ENCODE data around the gene ERGIC1. TPM values are rescaled to one million over a fixed set of nuclear protein-coding genes. Genes with fewer than 3 reads are reported as not detected.

ERGIC1 gene
- total RNA-seq, 1 donor from 2014 or later = 201 TPM

DNA sequence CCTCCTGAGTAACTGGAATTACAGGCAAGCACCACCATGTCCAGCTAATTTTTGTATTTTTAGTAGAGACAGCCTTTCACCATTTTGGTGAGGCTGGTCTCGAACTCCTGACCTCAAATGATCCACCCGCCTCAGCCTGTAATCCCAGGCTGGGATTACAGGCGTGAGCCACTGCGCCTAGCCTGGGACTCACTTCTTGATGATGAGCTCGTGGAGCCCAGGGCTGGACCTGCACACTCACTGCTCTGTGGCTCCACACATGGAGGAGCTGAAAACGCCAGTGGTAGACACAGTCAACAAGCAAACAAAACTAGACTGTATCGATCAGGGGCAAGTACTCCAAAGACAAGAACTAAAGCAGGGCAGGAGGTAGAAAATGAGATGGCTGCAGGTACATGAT is 65.4 kb downstream of the ERGIC1 start:
- no peak for DNase-seq (ENCODE audit: low spot score)

GRCh38 chr5:172901012-172901780 is 67.1 kb downstream of the ERGIC1 start:
- no peak for DNase-seq (ENCODE audit: low spot score)

DNA sequence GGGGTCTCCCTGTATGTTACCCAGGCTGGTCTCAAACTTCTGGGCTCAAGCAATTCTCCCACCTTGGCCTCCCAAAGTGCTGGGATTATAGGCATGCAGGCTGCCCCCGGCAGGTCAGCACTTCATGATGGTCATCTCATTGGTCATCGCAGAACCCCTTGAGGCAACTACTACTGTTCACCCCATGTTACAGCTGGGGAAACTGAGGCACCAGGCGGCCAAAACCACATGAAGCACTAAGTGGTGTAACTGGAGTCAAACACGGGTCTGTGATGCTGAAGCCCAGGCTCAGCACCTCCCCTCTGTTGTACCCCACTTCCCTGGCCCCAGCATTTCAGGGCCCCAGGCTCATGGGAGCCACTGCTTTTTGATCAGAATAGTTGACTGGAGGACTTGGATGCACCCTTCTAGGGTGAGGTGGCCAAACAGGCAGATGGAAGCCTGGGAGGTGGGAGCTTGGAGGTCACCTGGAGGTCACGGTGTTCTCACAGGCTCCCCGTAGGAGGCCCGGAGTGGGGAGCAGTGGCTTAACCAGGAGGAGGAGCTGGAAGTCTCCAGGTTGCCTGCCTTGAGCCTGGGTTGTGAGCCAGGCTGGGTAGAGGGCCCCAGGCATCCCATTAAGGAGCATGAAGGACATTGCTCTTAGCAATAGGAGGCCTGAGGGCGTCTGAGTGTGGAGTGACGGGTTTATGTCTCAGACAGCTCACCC is 67.9 kb downstream of the ERGIC1 start:
- no peak for DNase-seq (ENCODE audit: low spot score)

- DNase-seq (ENCODE audit: low spot score) = no peak
Observed at GRCh38 chr5:172902497-172903472, 68.7 kb downstream of the ERGIC1 start.

DNA sequence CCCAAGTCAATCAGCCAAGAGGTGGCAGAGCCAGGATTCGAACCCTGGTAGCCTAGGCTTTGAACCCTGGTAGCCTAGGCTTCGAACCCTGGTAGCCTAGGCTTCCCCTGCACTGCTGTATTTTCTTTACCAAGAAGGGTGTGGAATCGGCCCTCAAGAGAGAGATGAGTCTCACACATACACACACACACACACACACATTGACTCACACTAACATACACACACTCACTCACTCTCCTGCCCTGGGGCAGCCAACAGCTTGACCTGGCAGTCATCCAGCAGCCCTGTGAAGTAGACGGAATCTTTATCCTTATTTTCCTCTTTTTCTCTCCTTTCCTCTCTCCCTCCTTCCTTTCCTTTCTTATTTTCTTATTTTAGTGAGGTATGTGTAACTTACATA is 69.7 kb downstream of the ERGIC1 start:
- no peak for DNase-seq (ENCODE audit: low spot score)

DNA sequence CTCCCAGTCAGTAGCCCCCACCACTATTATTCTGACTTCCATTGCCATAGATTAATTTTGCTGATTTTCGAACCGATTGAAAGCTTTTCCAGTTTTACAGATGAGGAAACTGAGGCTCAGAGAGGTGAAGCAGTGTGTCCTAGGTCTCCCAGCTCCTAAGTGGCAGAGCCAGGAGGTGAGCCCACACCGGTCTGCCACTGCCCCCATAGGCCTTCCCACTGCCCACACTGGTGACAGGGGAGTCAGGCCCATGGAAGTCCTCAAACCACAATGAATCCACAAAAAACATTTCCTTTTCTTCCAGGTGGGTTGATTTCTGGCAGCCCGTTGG is 70.2 kb downstream of the ERGIC1 start:
- no peak for DNase-seq (ENCODE audit: low spot score)

DNA sequence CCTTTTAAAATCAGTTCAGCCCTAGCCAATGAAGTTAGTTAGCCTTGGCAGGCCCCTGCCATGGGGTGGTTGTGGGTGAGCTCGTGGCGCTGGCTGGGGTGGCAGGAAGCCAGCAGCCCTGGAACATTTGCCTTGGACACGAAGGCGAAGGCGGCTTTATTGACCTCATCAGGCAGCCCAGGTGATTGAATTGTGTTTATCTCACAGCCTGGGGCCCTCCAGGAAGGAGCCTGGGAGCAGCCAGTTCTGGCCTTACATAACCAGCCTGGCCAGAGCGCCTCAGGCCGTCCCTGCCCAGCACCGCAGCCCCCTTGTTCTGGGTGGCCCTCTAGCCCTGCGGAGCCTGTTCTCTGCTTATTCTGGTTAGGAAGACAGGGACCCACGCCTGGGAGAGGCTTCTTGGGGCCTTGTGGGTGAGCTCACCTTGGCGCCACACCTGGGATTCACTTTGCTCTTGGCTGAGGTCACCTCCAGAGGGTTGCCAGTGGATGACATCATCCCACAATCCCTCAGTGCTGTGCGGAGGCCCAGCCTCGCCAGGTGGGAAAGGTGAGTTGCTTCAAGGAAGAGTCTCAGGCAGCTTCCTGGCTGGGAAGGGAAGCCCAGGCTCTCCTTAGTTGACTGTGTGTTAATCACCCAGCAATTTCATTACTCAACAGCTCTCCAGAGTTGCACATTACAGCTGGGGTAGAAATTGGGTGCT is 70.7 kb downstream of the ERGIC1 start:
- DNase-seq (ENCODE audit: low spot score) = no peak

DNA sequence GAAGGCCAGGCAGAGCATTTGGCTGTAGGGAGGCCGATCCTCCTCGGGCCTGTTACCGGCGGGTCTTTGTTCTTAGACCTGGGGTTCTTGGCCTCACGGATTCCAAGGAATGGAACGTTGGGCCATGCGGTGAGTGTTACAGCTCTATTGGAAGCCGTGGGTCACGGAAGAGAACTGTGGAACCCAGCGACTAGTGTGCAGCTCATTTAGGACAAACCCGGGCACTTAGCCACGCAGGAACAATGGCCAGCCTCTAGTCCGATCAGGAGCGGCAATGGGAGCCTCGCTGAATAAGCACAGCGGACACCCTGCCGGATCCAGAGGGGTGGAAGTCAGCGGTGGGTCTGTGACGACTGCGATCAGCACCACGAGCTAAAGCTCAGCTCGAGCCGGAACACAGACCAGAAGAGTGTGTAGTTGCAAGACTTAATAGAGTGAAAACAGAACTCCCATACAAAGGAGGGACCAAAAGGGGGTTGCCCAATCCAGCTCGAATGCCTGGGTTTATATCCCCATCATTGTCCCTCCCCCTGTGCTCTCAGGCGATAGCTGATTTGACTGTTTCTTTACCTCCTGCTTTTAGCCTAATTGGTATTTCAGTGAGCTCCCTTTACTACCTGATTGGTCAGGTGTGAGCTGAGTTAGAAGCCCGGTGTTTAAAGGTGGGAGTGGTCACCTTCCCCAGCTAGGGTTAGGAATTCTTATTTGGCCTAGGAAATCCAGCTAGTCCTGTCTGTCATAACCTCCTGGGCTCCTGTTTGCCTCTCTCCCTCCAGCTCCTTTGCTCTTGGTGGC is 71.5 kb downstream of the ERGIC1 start:
- no peak for DNase-seq (ENCODE audit: low spot score)

DNA sequence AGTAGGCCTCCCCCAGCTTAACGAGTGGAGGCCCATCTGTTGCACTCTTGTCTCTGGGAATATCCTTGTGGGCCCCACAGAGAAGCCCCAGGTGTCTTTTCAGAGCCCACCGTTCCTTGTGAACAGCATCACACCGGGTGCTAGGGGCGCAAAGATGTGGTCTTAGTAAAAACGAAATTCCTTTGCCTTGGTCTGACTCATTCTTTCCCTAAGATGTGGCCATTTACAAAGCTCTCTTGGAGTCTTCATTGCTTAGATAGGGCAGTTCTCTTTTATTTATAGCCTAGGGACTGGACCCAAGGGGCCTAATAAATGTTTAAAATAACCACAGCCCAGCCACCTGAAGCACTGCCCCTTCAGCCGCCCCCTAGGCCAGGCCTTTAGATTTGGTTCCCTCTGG is 72.4 kb downstream of the ERGIC1 start:
- DNase-seq (ENCODE audit: low spot score) = no peak

DNA sequence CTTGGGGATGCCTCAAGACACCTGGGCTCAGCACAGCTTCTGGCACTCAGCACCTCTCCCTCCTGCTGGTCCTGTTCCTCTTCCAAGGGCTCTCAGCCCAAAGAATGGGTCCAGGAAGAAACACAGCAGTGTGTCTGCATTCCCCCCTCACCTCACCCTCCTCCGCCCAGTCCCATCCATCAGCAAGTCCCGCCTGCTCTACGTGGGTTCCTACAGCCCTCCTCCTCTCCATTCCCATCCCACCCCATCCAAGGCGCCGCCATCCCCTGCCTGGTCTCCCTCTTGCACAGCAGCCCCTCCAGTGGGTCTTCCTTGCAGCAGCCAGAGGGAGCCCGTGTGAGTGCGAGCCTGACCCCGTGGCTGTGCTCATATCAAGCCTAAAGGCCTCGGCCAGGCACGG is 72.8 kb downstream of the ERGIC1 start:
- no peak for DNase-seq (ENCODE audit: low spot score)

- DNase-seq (ENCODE audit: low spot score) = no peak
Observed at GRCh38 chr5:172907657-172908056, 73.6 kb downstream of the ERGIC1 start.

DNA sequence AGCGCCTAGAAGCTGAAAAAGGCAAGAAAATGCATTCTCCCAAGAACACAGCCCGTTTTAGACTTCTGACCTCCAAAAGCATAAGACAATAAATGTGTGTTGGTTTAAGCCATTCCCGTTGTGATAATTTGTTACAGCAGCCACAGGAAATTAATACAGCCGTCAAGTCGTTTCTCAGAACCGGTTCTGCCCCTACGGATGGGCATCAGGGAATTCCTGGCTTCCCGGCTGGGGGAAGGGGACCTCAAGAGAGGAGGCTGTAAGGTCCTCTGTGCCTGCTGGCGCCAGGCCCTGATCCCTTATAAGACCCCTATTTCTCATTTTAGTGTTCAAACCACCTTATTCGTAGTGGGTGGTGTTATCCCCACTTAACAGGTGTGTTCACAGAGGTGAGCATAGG is 74.6 kb downstream of the ERGIC1 start:
- DNase-seq (ENCODE audit: low spot score) = no peak

DNA sequence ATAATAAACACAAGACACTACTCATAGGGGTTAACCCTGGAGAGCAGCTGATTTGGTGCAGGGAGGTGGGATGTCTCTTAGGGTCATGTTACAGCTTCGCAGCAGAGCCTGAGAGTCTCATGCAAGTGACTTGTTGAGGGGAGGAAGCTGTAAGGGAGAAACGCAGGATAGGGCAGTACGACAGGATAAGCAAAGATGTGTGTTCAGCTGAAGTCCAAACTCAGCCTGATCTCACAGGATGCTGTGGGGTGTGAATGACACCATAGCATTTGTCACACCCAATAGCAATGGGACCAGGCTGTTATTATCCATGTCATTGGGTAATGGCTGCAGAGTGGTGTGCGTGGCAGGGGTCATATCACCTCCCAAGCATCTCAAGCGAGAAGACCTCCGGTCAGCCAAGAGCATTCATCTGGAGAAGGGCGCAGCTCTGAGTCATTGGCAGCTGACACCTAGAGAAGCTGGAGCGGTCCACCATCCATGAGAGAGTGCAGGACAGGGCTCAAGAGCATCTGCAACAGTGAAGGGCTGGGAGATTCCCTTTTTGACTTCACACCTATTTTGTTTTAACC is 76.0 kb downstream of the ERGIC1 start:
- no peak for DNase-seq (ENCODE audit: low spot score)

DNA sequence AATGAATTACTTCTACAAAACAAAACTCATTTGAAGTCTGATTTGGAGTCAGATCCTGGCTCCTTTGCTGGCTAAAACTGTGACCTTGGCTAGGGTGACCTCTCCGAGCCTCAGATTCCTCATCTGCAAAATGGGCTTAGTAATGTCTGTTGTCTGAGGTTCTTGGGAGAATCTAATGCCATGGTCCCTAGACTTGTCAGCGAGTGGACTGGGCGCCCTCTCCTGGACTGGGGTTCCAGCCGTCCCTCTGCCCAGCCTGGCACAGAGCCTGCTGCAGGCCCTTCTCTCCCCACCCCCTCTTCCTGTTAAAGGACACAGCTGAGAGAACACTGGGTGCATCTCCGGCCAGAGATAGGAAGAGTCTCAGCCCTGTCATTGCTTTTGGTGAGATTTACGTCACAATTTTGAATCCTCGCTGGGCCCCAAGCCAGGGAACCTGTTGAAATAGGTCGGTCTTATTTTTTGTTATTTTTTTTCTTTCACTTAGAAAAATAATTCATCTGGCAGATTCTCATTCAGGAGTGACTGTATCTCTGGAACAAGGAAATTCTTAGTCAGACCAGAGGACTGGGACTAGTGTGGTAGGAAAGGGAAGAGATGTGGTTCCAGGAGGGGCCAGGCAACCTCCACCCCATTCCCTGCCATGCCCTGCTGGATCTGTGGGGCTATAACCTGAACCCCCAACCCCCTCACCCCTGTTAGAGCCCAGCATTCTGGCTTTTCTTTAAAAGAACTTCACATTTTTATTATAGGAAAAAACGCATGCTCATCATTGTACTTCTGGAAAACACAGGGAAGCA is 77.0 kb downstream of the ERGIC1 start:
- DNase-seq (ENCODE audit: low spot score) = no peak

DNA sequence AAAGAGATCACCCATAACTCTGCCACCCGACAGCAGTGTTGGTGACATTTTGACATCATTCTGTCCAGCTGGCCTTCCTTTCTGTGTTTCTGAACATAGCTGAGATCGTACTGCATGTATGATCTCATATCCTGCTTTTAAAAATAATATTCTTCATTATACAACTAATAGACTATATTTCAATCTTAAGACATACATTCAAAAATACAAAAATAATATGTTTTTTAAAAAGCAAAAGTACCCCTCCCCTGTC is 77.5 kb downstream of the ERGIC1 start:
- no peak for DNase-seq (ENCODE audit: low spot score)

DNA sequence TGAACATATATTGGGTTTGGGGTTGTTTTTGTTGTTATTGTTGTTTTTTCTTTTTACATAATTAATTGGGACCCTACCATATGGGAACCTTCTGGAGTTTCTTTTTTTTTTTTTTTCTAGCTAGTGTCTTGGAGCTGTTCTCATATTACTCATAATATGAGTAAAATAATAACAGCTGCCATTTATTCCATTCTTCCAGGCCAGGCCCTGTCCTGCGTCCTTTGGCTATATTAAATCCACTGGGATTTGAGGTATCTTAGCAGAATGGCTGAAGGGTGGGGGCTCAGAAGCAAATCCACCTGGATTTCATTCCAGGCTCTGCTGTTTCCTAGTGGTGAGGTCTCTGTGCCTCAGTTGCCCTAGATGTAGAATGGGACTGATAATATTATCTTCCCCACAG is 77.9 kb downstream of the ERGIC1 start:
- DNase-seq (ENCODE audit: low spot score) = no peak

DNA sequence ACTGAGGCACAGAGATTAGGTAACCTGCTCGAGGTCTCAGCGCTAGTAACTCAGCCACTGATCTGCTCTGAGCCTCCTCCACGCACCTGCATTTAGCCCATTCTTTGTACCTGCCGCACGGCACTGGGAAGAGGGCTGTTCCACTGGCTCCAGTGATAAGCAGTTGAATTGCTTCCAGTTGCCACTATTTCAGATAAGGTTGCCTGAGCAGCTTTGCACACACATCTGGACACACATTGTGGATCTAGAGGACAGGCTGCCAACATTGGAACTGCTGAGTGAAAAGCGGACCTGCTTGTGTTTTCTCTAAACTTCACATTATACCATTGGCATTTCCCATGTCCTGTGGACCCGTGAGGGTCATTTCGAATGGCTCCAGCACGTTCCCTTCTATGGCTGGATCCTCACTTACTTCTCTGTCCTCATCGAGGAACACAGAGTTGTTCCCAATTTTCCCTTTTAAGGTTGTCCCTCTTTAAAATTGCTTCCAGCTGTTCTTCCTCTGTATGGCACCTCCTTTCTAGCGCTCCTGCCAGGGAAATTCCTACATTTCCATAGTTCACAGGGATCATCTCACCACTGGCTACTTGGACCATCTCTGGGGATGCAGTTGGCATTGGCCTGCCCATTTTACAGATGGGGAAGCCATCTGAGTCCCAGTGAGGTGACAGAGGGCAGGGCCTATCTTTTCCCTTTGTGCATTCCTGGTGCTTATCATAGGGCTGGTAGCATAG is 79.2 kb downstream of the ERGIC1 start:
- no peak for DNase-seq (ENCODE audit: low spot score)

- no peak for DNase-seq (ENCODE audit: low spot score)
Observed at GRCh38 chr5:172915514-172915913, 81.5 kb downstream of the ERGIC1 start.

Measured in mesenteric fat pad (tissue), 1 donor.